ENCODE measurements around the gene EML3.

DNA sequence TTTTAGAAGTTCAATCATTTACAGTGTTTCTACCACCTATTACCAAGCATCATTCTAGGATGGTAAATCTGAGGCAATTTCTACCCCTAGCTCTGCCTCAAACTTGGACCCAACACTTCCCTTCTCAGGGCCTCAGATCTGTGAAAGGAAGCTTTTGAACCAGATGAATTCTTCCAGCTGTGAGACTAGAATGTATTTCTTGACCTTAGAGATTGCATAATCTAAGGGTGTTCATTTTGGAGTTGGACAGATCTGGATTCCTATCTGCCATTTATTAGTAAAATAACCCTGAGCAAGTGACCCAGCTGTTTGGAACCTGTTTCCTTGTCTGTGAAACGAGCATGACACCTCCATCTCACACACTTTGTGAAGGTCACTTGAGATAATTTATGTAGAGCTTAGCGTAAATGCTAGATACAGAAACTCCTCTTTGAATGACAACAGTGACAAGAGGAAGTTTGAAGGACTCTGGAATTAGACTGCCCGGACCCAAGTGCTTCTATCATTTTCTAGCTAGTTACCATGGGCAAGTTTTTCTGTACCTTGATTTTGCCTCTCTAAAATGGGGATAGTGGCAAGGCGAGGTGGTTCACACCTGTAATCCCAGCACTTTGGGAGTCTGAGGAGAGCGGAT lies 44.3 kb upstream of the EML3 start:
- TF ChIP-seq, protein P1, sequence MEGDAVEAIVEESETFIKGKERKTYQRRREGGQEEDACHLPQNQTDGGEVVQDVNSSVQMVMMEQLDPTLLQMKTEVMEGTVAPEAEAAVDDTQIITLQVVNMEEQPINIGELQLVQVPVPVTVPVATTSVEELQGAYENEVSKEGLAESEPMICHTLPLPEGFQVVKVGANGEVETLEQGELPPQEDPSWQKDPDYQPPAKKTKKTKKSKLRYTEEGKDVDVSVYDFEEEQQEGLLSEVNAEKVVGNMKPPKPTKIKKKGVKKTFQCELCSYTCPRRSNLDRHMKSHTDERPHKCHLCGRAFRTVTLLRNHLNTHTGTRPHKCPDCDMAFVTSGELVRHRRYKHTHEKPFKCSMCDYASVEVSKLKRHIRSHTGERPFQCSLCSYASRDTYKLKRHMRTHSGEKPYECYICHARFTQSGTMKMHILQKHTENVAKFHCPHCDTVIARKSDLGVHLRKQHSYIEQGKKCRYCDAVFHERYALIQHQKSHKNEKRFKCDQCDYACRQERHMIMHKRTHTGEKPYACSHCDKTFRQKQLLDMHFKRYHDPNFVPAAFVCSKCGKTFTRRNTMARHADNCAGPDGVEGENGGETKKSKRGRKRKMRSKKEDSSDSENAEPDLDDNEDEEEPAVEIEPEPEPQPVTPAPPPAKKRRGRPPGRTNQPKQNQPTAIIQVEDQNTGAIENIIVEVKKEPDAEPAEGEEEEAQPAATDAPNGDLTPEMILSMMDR (IDR thresholded peaks at IDR 0.05), result no peak
- TF ChIP-seq POLR2A (IDR thresholded peaks at IDR 0.05) (no peak), EP300 (IDR thresholded peaks at IDR 0.05) (no peak)

Data from ovary (tissue), 3 donors.